Stimulated activated CD8-positive, alpha-beta memory T cell treated with anti-CD3 and anti-CD28 coated beads, Interleukin-15, amount 100 ng/mL, for 1 hour (primary cell): Measurements from ENCODE around the gene MYO7A.

Experiments used
- DNase-seq: peaks from one replicate; pipeline ENCODE4 v3.0.0-alpha.2; 2020; ENCODE audit warnings: low read depth

MYO7A gene

GRCh38 chr11:77200351-77201268 lies 72.6 kb downstream of the MYO7A start:
- DNase-seq, result no peak

DNA sequence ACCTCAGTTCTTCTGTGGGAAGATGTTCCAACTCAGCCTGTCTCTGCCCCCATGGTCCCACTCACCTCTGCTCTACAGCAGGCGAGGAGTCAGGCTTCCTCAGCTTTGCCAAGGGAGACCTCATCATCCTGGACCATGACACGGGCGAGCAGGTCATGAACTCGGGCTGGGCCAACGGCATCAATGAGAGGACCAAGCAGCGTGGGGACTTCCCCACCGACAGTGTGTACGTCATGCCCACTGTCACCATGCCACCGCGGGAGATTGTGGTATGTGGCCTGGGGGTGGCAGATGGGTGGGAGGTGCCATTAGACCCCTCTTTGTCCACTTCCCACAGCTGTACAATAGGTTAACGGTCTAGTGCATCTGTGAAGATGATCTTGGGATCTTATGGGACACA lies 73.3 kb downstream of the MYO7A start:
- no peak for DNase-seq

- DNase-seq, result no peak
Measured at GRCh38 chr11:77201991-77202841, 74.2 kb downstream of the MYO7A start.

GRCh38 chr11:77202941-77203900 lies 75.2 kb downstream of the MYO7A start:
- no peak for DNase-seq

GRCh38 chr11:77203901-77204753 lies 76.1 kb downstream of the MYO7A start:
- DNase-seq, result no peak

GRCh38 chr11:77204754-77205466 lies 76.9 kb downstream of the MYO7A start:
- DNase-seq, result no peak

- DNase-seq, result no peak
Measured at GRCh38 chr11:77205467-77206263, 77.6 kb downstream of the MYO7A start.

DNA sequence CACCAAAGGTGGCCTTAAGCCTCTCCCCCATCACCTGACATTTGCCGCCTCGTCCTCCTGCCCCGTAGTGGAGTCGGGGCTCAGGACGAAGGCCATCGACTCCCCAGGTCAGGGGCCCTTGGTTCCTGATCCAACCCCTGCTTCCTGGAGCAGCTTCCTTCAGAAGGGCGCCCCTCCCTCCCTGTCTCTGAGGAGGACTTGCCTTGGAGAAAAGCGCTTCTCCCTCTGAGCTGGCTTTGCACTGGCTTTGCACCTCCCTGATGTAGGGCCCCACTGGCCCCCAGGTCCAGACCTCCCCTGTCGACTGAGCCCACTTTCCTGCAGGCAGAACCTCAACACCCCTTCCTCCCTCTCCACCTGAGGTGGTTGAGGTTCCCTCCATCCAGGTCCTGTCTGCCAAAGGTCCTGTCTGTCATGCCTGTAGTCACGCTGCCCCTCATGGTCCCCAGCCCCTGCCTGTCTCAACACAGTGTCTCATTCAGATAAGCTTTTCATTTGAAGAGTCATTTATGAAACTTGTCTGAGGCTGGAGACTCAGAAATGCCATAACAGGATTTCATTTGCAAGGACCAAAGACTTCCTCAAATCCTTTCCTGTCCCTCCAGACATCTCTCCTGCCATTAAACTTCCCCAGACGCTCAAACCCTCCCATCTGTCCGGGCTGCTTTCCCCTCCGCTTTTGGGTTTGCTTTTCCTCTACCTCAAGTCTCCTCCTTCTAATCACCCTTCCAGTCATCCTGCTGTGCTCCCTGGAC lies 78.4 kb downstream of the MYO7A start:
- DNase-seq, result no peak

DNA sequence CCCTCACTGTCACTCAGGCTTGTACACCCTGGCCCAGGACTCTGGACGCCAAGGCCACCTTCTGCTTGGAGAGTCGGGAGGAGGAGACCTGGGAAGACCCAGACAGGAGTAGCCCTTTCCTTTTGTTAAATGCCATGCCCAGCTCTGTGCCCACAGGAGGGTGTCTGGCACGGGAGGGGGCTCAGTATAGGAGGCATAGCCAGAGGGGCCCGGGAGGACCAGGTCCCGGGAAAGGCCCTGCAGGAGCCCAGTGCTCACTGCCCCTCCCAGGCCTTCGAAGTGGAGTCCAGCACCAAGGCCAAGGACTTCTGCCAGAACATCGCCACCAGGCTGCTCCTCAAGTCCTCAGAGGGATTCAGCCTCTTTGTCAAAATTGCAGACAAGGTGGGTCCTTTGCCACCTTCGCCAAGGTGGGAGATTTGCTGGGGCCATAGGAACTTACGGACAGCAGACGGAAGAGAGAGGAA lies 79.0 kb downstream of the MYO7A start:
- no peak for DNase-seq

- no peak for DNase-seq
Measured at GRCh38 chr11:77207618-77208313, 79.7 kb downstream of the MYO7A start.

- no peak for DNase-seq
Measured at GRCh38 chr11:77208535-77208934, 80.5 kb downstream of the MYO7A start.

DNA sequence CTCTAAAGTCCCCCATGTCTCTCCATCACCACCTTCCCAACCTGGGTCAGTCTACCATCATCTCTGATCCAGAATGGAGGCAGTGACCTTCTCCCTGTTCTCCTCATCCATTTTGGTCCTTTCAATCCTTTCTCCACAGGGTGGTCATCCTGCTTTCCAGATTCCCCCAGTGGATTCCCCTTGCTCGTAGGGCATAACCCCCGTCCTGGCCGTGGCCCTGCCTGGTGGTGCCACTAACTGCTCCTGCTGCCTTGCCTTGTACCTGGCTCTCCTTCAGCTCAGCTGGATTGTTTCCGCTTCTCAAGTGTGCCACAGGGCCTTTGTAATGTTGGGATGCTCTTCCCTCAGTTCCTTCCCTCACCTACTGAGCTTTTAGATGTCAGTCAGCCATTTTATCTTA lies 81.6 kb downstream of the MYO7A start:
- no peak for DNase-seq

- DNase-seq, result no peak
Measured at GRCh38 chr11:77211040-77211451, 83.0 kb downstream of the MYO7A start.

- no peak for DNase-seq
Measured at GRCh38 chr11:77211594-77212251, 83.7 kb downstream of the MYO7A start.

GRCh38 chr11:77212314-77213007 lies 84.4 kb downstream of the MYO7A start:
- DNase-seq, result no peak

DNA sequence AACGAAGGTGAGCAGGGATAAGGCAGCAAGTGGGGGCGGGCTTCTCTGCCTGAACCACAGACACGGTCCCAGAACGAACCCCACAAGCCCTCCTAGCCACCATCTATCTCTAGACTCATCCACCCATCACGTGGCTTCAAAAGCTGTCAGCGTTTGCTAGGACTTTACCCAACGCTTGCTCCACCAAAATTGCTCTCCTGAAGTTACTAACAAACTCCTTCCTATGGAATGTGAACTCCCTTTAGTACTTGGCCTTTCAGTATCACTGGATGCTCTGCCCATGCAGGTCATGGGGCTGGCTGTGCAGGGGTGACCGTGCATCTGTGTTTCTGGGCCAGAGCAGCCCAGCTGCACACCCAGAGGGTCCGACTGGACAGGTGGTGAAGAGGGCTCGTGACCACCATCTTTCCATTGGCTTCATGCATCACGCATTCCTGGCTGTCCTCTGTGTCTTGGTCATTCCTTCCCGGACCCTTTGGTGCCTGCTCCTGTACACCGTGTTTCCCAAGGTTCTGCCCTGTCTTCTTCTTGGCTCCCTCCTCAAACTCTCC lies 85.1 kb downstream of the MYO7A start:
- DNase-seq, result no peak
